PC-9 (cell line): ENCODE measurements around the gene CNPPD1. TPM values are rescaled to one million over a fixed set of nuclear protein-coding genes. Genes with fewer than 3 reads are reported as not detected.
A peak's percentile ranks its signal among the peaks of the same experiment; 100 is the strongest.

Experiments used
- BruUV-seq: library from RNA; stranded (reverse); fragments of 400-500 nt; replicated peaks from 2 replicates; lab custom pipeline; 2021; lab: Mats Ljungman, UMichigan
- CTCF ChIA-PET: fragments of 300-600 bp; sonication (Branson Sonifier 250); formaldehyde crosslinking; loops from one replicate; lab custom pipeline; 2022; ENCODE audit warnings: antibody characterized with exemption; lab: Charles Lee
- POLR2A ChIA-PET: fragments of 300-600 bp; sonication (Branson Sonifier 250); formaldehyde crosslinking; loops from one replicate; lab custom pipeline; 2022; ENCODE audit warnings: antibody characterized with exemption; ENCODE audit not compliant: unreplicated experiment; lab: Charles Lee
- DNase-seq, 2 experiments: peaks; one replicate each; pipeline versions ENCODE4 v3.0.0 to v3.0.0-alpha.2; 2015 to 2022; ENCODE audit warnings: mixed read lengths in 1 of 2
- H2AFZ ChIP-seq: fragments of 200-600 bp; sonication (generic); 2 replicates; pipeline ENCODE4 v1.8.1; 2017; ENCODE audit warnings: antibody characterized with exemption
- H3F3A ChIP-seq: fragments of 200-600 bp; sonication (generic); 2 replicates; pipeline ENCODE4 v1.8.1; 2017; ENCODE audit warnings: antibody characterized with exemption, mild to moderate bottlenecking, low read depth; ENCODE audit not compliant: insufficient read depth
- H3K27ac ChIP-seq: fragments of 200-600 bp; sonication (generic); 2 replicates; pipeline ENCODE4 v1.6.1; 2016; ENCODE audit warnings: mixed run types
- H3K27me3 ChIP-seq: fragments of 200-600 bp; sonication (generic); 2 replicates; pipeline ENCODE4 v1.6.1; 2016; ENCODE audit warnings: low read depth, mixed run types; ENCODE audit not compliant: insufficient read depth
- H3K36me3 ChIP-seq: fragments of 200-600 bp; sonication (generic); 2 replicates; pipeline ENCODE4 v1.6.1; 2016; ENCODE audit warnings: low read depth, mixed run types
- H3K4me1 ChIP-seq: fragments of 200-600 bp; sonication (generic); replicated peaks from 2 replicates; pipeline ENCODE4 v1.6.1; 2016; ENCODE audit warnings: mixed run types; ENCODE audit not compliant: insufficient read depth
- H3K4me2 ChIP-seq: fragments of 200-600 bp; sonication (generic); 2 replicates; pipeline ENCODE4 v1.6.1; 2017; ENCODE audit warnings: mixed run types
- H3K4me3 ChIP-seq: fragments of 200-600 bp; sonication (generic); 2 replicates; pipeline ENCODE4 v1.6.1; 2016; ENCODE audit warnings: mixed run types
- H3K79me2 ChIP-seq: fragments of 200-600 bp; sonication (generic); 2 replicates; pipeline ENCODE4 v1.6.1; 2017; ENCODE audit warnings: low read depth, mixed run types
- H3K9me2 ChIP-seq: fragments of 200-600 bp; sonication (generic); 2 replicates; pipeline ENCODE4 v1.8.1; 2017; ENCODE audit warnings: mild to moderate bottlenecking; ENCODE audit not compliant: insufficient read depth
- H3K9me3 ChIP-seq: fragments of 200-600 bp; sonication (generic); 2 replicates; pipeline ENCODE4 v1.8.1; 2016; ENCODE audit warnings: low read depth; ENCODE audit not compliant: insufficient read depth
- H4K20me1 ChIP-seq: fragments of 200-600 bp; sonication (generic); 2 replicates; pipeline ENCODE4 v1.8.1; 2017; ENCODE audit not compliant: insufficient read depth
- EZH2 ChIP-seq: fragments of 200-600 bp; sonication (generic); IDR thresholded peaks from 2 replicates; pipeline ENCODE4 v1.8.0; 2017; ENCODE audit warnings: antibody characterized with exemption, low read depth
- intact Hi-C: fragments of 100-400 bp; cut with micrococcal nuclease; formaldehyde crosslinking; loops from one replicate; pipeline ENCODE4 v1.10.0; 2022; ENCODE audit not compliant: unreplicated experiment
- total RNA-seq: library from RNA; stranded (reverse); gene quantifications from 2 replicates; pipeline ENCODE4 v1.2.3, GENCODE V29; 2021
- TF ChIP-seq, protein P1 (sequence below): fragments of 200-600 bp; sonication (generic); conservative IDR thresholded peaks from 2 replicates; pipeline ENCODE4 v1.6.1; 2017; ENCODE audit warnings: mixed run types, antibody characterized with exemption, mild to moderate bottlenecking, moderate library complexity

The CNPPD1 gene
- total RNA-seq, 1 experiment from 2014 or later = 37.1 TPM

DNA sequence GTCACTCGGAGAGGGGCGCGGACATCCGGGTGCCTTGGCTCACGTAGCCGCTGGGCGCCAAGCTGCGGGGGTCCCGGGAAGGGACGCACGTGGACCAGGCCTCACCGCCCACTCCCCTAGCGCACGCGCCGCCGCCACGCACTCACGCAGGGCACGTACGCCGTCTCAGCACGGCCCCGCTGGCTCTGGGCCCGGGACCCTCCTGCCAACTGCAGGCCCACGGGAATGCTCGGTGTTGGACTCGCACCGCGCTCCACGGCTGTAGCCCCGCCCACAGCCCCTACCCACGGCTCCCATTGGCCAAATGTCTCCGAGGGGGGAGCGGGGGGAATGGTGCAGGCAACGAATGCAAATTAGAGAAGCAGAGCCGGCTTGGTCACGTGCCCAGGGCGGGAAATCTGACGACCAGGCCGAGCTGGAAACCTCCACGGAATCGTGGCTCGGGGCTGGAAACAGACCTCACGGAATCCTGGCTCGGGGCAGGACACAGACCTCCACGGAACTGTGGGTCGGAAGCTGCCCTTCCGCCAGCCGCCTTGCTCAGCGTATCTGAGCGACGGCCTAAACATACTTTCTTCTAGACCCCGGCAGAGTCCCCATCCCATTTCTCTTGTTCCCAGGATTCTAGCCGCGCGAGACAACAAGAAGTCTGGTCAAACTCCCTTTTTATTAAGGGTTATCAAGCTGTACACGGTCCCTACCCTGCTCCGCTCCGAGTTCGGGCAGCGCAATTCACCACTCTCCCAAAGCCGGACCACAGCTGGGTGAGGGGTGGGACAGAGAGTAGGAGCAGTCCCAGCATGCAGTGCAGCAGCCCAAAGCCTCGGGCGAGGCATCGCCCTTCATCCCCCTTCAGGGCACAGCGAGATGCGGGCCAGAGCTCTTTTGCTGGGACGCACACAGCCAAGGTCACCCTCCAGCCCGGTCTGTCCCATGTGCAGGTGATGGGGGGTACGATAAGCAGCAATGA lies 42.3 kb upstream of the CNPPD1 start, which contains the start of gene ABCB6:
TSS of gene ABCB6 (minus strand) at position 227 of the 970 bp plus-strand sequence. CDS start 285 bp downstream, outside the sequence.
- TF ChIP-seq EZH2 = no peak
- TF ChIP-seq, protein P1, sequence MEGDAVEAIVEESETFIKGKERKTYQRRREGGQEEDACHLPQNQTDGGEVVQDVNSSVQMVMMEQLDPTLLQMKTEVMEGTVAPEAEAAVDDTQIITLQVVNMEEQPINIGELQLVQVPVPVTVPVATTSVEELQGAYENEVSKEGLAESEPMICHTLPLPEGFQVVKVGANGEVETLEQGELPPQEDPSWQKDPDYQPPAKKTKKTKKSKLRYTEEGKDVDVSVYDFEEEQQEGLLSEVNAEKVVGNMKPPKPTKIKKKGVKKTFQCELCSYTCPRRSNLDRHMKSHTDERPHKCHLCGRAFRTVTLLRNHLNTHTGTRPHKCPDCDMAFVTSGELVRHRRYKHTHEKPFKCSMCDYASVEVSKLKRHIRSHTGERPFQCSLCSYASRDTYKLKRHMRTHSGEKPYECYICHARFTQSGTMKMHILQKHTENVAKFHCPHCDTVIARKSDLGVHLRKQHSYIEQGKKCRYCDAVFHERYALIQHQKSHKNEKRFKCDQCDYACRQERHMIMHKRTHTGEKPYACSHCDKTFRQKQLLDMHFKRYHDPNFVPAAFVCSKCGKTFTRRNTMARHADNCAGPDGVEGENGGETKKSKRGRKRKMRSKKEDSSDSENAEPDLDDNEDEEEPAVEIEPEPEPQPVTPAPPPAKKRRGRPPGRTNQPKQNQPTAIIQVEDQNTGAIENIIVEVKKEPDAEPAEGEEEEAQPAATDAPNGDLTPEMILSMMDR = no peak
- H2AFZ ChIP-seq = peak within 1 kb of the TSS; percentile 75
- H3K9me2 ChIP-seq = no peaks in the 10 kb centered on the region
- H3K27me3 ChIP-seq = no peaks in the 10 kb centered on the region
- H3K4me3 ChIP-seq = peak within 1 kb of the TSS; percentile 64
- ChIA-PET POLR2A (interaction anchor here (0.6 to 0.7 kb wide), 5 partner anchors 21 to 188 kb away, joined by 3 to 12 read pairs (median 4); no protein-coding TSS in a partner anchor), CTCF (interaction anchor here (0.7 kb wide), 1 partner anchor 42 kb away, joined by 5 read pairs; the partner anchor contains the start of gene CNPPD1)
- peak within 1 kb of the TSS; percentile 90 for H3K27ac ChIP-seq
- H3K4me2 ChIP-seq = peak within 1 kb of the TSS; percentile 91
- no peaks in the 10 kb centered on the region for H4K20me1 ChIP-seq
- no TSS peak for BruUV-seq
- no peaks in the 10 kb centered on the region for H3K9me3 ChIP-seq
- peaks cover 16% of the 10 kb centered on the region; the same call in 1 of the 2 replicates for H3F3A ChIP-seq
- H3K4me1 ChIP-seq = peaks cover 13% of the 10 kb centered on the region
- H3K79me2 ChIP-seq = peaks cover 7% of the 10 kb centered on the region
- intact Hi-C loops = loop anchor here (1.0 to 2.0 kb wide), 6 partner anchors 10 to 75 kb away; partner anchors contain the start of genes ANKZF1, ATG9A, DNAJB2 and NHEJ1
- DNase-seq = peak; percentile 67 to 91
- no peaks in the 10 kb centered on the region for H3K36me3 ChIP-seq

DNA sequence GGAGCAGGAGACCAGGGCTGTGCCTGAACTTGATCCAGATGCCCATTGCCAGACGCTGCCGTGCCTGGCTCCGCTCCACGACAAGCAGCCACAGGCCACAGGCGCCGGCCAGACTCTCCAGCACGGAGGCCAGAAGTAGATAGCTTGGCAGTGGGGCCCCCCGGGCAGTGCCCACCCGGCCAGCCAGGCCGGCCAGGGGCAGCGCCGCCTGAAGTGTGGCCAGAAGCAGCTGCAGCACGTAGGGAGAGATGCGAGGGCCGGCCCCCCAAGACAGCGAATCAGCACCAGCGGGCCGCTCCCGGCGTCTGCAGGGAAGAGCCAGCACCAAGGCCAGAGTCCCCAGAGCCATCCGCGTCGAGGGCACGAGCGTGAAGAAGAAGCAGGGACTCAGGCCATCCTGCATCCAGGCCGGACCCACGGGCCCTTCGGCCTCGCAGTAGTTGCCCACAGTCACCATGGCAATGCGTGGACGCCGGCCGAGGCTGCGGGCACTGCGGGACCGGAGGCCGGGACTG lies 41.5 kb upstream of the CNPPD1 start:
- H3K27me3 ChIP-seq = no peaks in the 10 kb centered on the region
- H3K79me2 ChIP-seq = peaks cover 7% of the 10 kb centered on the region
- POLR2A ChIA-PET = interaction anchor here (0.6 to 1.1 kb wide), 4 partner anchors 10 to 56 kb away, joined by 4 to 17 read pairs (median 6); no protein-coding TSS in a partner anchor
- no peaks in the 10 kb centered on the region for H4K20me1 ChIP-seq
- peaks cover 16% of the 10 kb centered on the region; the same call in 1 of the 2 replicates for H3F3A ChIP-seq
- H2AFZ ChIP-seq = peak overlapping the region; percentile 75
- peak overlapping the region; percentile 90 for H3K27ac ChIP-seq
- peak; percentile 60 to 63 for DNase-seq
- H3K9me3 ChIP-seq = no peaks in the 10 kb centered on the region
- BruUV-seq = TSS peak; percentile 49
- no peak for TF ChIP-seq EZH2
- TF ChIP-seq, protein P1 = no peak
- peaks cover 13% of the 10 kb centered on the region for H3K4me1 ChIP-seq
- H3K4me2 ChIP-seq = peak overlapping the region; percentile 91
- intact Hi-C loops = loop anchor here (1.0 to 2.0 kb wide), 5 partner anchors 41 to 76 kb away; partner anchors contain the start of genes DNAJB2 and NHEJ1
- CTCF ChIA-PET = interaction anchor here (0.5 kb wide), 1 partner anchor 49 kb away, joined by 7 read pairs; no protein-coding TSS in a partner anchor
- no peaks in the 10 kb centered on the region for H3K36me3 ChIP-seq
- no peaks in the 10 kb centered on the region for H3K9me2 ChIP-seq
- peak overlapping the region; percentile 64 for H3K4me3 ChIP-seq

DNA sequence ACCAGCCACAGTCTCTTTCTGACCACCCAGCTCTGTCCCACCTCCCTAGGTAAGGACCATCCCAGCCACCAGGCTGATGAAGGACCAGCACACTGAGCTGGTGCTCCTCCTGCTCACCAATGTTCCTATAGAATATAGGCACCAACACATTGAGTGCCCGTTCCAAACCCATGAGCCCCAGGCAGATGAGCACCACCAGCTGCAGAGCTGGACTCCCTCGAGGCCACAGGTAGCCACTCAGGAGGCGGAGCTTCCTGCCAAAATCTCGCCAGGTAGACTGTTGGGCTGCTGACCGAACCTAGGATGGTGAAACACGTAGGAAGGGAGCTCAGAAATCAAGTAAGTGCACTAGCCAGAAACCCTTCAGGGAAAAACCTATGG lies 39.8 kb upstream of the CNPPD1 start:
- Histone ChIP-seq H3K36me3 (no peaks in the 10 kb centered on the region), H3K9me2 (no peaks in the 10 kb centered on the region), H2AFZ (no peak overlapping the region), H4K20me1 (no peaks in the 10 kb centered on the region), H3K4me1 (peaks cover 13% of the 10 kb centered on the region), H3F3A (peaks cover 16% of the 10 kb centered on the region; the same call in 1 of the 2 replicates), H3K4me2 (no peak overlapping the region), H3K27me3 (no peaks in the 10 kb centered on the region), H3K27ac (peak overlapping the region; percentile 90; the same call in 1 of the 2 replicates), H3K9me3 (no peaks in the 10 kb centered on the region), H3K4me3 (no peak overlapping the region), H3K79me2 (peaks cover 7% of the 10 kb centered on the region)
- TF ChIP-seq, protein P1 = no peak
- no peak for TF ChIP-seq EZH2
- DNase-seq = no peak
- POLR2A ChIA-PET = no interaction called here
- CTCF ChIA-PET = interaction anchor here (0.5 to 1.3 kb wide), 3 partner anchors 10 to 79 kb away, joined by 3 to 5 read pairs (median 3); partner anchors contain the start of gene ZFAND2B
- BruUV-seq = no TSS peak
- intact Hi-C loops = no loop called here
